ENCODE data around the gene BLACAT1.

Gene BLACAT1

GRCh38 chr1:205441318-205441633 is 14.6 kb downstream of the BLACAT1 start:
- no peak for TF ChIP-seq CTCF (IDR thresholded peaks at IDR 0.05; ENCODE audit: insufficient read depth, low read depth, low read length, missing control alignments)
- no peak for DNase-seq (ENCODE audit: low read depth)
- H3K4me3 ChIP-seq (ENCODE audit: low read depth, low read length) = peak overlapping the region; percentile 51

GRCh38 chr1:205440476-205441317 is 15.1 kb downstream of the BLACAT1 start:
- DNase-seq (ENCODE audit: low read depth) = peak; percentile 76
- TF ChIP-seq CTCF (IDR thresholded peaks at IDR 0.05; ENCODE audit: insufficient read depth, low read depth, low read length, missing control alignments) = no peak
- peak overlapping the region; percentile 51 for H3K4me3 ChIP-seq (ENCODE audit: low read depth, low read length)

- peak overlapping the region; percentile 51 for H3K4me3 ChIP-seq (ENCODE audit: low read depth, low read length)
- TF ChIP-seq CTCF (IDR thresholded peaks at IDR 0.05; ENCODE audit: insufficient read depth, low read depth, low read length, missing control alignments) = no peak
- no peak for DNase-seq (ENCODE audit: low read depth)
Observed at GRCh38 chr1:205440121-205440475, 15.7 kb downstream of the BLACAT1 start.

- TF ChIP-seq CTCF (IDR thresholded peaks at IDR 0.05; ENCODE audit: insufficient read depth, low read depth, low read length, missing control alignments) = peak; percentile 25
- H3K4me3 ChIP-seq (ENCODE audit: low read depth, low read length) = no peak overlapping the region
- DNase-seq (ENCODE audit: low read depth) = peak; percentile 15
Observed at GRCh38 chr1:205438213-205439158, 17.4 kb downstream of the BLACAT1 start.

- TF ChIP-seq CTCF (IDR thresholded peaks at IDR 0.05; ENCODE audit: insufficient read depth, low read depth, low read length, missing control alignments) = no peak
- H3K4me3 ChIP-seq (ENCODE audit: low read depth, low read length) = no peak overlapping the region
- DNase-seq (ENCODE audit: low read depth) = no peak
Observed at GRCh38 chr1:205437570-205437969, 18.3 kb downstream of the BLACAT1 start.

GRCh38 chr1:205436776-205437410 is 19.0 kb downstream of the BLACAT1 start:
- no peak overlapping the region for H3K4me3 ChIP-seq (ENCODE audit: low read depth, low read length)
- TF ChIP-seq CTCF (IDR thresholded peaks at IDR 0.05; ENCODE audit: insufficient read depth, low read depth, low read length, missing control alignments) = no peak
- DNase-seq (ENCODE audit: low read depth) = peak; percentile 13
